Medulla oblongata (tissue), 1 donor: ENCODE results near the gene ENPP6.
A peak's percentile ranks its signal among the peaks of the same experiment; 100 is the strongest.

Source experiments
- DNase-seq: peaks from one replicate; pipeline ENCODE4 v3.0.0-alpha.2; 2015; ENCODE audit errors: extremely low spot score

The ENPP6 gene

DNA sequence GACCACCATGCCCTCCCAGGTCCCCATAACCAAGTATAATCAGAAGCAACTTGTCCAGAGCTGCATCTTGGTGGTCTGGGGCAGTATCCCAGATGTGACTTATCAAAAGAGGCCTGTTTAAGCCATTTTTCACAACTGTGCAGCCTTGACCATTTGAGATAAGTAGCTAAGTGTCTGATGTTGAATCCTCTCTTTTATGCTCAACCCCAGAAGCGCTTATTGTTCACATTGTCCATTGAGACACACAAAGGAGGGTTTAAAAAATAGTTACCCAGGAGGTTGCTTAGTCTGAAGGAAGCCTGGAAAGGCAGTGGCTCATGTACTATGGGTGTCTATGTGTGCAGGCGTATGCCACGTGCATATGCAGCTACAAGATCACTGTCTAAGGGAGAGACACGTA is 27.0 kb downstream of the ENPP6 start:
- peak; percentile 73 for DNase-seq

DNA sequence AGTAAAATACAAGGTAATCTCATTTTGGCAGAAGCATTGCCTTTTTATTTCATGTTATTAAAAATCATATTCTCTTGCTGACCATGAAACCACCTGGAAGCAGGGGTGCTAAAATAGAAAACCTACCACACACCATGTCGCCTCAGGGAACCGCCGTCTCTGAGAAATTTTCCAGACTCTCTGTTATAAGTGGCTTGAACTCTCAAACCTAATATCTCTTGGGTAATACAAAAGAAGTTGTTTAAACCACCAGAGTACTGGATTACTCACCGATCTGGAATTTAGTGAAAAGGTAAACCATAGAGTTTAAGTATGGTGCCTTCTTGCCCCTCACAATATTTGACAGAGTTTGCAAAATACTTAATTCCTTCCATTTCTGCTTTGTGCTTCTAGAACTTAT is 27.7 kb downstream of the ENPP6 start:
- DNase-seq, result no peak

DNA sequence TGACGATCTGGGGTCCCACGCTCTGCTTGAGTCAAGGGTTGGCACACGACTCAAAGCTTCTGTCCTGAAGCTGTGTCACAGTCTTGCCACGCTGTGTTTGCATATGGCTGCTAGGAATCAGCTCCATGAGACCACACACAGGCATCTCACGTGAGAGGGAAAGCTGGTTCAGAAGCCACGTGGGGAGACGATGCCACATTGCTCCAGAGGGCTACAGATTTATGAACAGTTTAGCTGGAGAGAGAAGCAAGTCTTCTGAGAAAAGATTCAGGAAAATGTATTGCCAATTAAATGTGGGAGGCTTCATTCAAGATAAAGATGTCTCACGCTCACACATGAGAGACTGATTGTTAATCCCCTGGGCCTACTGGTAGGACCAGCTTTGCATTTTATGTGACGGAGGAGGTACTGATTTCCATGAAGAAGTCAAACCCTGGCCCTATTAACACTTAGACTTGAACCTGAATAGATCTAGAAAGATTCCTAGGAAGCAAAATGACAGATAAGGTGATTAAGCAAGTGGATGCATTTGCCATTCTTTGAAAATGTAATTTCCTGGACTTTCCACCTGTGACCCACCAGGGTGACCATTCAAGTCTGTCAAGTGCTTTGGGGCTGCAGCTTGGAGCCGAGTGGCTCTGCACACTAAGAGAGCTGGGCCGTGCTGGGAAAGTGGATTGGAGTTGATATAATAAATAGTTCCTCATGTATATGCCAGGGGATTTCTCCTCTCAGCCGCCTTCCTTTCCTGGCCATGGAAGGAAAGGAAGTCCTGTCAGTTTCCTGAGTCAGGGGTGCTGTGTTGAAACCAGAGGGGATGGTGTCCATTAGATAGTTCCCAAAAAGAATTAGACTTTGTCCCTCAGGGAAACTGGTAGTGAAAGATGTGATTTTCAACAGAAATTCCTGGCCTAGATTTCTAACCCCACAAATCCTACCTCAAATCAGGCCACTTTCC is 29.0 kb downstream of the ENPP6 start:
- DNase-seq, result no peak

DNA sequence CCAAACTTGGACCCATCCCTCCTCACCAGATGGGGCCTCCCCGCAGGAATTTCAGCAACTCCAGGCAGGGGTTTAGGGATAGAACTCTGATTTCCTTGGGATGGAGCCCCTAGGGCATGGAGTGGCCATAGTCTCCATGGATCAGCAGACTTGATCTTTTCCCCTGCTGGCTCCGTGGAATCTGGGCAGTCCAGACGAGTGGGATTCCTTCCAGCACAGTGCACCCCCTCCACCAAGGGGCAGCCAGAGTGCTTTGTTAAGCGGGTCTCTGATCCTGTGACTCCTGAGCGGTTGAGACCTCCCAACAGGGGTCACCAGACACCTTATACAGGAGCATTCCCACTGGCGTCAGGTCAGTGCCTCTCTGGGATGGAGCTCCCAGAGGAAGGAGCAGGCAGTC is 40.4 kb downstream of the ENPP6 start:
- DNase-seq, result no peak

DNA sequence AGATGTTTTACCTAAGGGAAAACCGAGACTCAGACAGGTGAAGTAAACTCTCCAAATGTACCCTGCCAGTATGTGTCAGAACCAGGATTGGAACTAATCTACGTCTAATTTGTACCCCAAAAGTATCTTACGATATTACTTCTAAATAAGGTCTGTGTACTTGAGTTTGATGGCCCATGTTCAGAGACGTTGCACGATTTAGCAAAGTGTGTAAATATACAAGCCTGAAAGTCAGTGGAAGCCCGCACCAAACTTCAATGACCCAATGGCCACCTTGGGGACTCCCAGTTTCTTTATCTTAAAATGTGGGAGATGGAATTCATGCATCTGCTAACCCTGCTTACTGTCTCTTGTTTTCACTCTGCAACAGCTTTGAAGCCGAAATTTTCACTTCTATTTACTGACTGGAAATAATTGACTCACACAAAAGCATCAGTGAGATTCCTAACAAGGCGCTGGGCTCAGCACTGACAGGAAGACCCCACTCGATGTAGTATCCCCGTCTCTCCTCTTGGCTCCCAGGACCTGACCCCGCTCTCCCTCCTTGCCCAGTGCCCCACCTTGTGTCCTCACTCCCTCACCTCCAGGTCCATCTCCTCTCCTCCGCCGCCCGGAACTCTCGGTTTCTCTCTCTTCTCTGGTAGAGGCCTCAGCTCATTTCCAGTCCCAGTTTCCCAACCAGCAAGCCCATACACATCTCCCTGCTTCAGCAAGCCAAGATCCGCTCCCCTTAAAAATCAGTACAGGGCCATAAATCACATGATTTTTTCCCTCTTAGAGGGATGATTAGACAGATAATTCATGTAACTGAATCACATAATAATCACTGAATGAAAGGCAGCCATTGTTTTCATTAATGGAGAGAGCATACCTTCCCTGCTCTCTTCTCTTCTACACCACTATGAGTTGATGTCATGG is 42.8 kb downstream of the ENPP6 start:
- DNase-seq, result no peak

DNA sequence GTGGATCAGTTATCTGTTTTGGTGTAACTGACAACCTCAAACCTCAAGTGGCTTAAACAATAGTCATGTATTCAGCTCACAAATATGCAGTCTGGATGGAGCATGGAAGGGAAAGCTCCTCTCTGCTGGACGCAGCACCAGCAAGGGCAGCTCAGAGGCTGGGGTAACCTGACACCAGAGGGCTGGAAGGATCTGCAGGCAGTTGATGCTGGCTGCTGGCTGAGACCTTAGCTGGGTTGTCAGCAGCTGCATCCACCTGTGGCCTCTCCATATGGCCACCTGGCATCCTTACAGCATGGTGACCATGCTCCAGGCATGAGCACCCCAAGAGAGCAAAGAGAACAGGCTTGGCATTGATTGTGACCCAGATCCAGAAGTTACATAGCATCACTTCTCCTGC is 46.7 kb downstream of the ENPP6 start:
- no peak for DNase-seq

DNA sequence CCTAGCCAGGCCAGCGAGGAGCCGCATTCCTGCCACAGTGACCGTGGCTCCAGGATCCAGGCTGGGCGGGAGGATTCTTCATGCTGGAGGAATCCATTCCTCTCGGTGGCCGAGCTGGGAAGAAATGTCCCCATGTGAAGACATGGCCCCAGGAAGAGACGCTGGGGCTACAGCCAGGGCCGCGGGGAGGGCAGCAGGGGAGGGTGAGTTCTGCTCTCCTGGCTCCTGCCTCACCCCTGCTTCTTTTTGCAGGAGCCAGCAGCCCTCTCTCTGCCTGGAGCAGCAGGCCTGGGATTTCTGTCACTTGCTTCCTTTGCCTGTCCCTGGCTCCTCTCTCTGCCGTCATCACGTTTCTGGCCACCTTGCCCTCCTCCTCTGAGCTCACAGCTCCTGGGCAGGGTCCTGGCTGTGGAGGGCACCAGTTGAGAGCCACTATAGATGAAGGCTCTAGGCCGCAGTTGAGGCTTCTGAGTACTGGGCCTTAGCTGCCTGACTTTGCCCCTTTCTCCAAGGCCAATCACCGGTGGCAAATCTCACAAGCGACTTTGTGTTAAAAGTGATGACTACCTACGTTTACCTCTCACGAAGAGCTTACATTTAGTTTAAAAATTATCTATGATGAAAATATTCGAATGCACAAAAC is 48.3 kb downstream of the ENPP6 start:
- no peak for DNase-seq

DNA sequence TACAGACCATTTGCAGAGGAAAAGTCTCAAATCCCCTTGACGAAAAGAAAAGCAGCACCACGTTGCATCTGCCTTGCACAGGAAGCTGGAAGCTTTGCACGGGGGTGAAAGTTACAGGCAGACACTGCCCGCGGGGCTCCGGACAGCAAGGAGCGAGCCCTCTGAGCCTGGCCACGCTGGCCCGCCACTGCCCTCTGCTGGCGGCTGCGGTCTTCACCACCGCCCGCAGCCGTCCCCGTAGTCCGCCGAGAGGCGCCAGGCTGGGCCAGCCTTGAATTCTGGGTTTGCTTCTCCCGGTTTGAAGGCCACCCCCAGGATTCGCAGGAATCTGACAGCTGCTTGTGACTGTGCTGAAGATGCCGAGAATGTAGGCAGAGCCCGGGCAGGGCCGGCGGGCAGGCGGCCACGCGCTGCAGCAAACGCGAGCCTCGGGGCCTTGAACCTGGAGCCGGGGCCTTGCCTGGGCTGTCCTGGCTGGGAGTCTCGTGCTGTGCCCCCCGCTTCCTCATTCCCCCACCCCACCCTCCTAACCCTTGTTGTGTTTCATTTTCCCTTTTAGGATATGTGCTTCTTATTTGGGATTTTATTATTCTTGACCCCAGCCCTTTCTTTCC is 49.2 kb downstream of the ENPP6 start:
- peak; percentile 81 for DNase-seq

DNA sequence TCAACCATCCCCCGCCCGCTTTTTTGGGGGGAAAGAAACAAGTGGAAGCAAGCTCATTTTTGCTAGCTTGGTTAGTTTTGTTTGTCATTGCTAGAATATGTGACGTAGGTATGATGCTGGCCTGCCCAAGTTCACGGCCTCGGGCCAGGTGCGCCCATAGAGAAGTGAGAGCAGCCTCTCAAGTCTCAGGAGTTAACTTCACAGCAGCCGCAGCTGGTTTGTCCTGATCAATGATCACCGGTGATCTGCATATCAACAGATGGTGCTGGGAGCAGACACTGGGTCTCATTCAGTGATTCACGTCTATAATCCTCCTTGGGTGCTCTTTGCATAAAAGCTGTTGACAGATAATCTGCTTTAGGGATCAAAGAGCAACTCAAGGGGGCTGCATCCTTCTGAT is 50.1 kb downstream of the ENPP6 start:
- DNase-seq, result no peak

DNA sequence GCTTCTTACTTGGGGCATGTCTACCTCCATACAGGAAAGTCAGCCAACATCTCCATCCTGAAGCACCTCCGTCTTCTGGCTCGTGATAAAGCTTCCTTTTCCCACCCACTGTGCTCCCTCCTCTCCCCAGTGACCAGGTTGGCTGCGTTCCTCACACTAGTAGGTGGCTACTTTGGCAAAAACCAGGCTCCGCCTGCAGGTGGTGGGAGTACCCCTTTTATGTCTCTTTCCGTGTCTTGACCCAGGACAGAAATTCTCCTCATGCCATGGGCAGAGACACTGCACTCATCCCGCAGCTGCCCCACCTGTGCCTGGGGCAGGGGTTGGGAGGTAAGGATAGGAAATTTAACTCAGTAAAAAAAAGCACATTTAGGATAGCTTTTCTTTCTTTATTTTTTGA is 50.9 kb downstream of the ENPP6 start:
- DNase-seq, result no peak

DNA sequence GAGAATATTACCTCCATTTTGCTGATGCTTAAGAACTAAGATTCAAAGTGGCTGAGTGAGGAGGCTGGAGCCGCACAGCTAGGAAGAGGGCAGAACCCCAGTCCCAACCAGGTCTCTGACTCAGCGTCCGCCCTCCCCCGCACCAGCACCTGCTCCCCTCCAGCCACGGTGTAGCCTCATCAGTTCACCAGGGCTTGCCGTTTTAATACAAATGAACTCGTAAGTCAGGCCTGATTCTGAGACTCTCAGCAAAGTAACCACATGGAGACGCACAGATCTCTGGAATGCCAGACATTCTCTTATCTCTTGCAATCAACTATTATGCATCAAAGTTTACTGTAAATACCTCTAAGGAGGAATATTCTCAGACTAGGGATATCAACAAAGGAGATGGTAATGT is 52.4 kb downstream of the ENPP6 start:
- no peak for DNase-seq

DNA sequence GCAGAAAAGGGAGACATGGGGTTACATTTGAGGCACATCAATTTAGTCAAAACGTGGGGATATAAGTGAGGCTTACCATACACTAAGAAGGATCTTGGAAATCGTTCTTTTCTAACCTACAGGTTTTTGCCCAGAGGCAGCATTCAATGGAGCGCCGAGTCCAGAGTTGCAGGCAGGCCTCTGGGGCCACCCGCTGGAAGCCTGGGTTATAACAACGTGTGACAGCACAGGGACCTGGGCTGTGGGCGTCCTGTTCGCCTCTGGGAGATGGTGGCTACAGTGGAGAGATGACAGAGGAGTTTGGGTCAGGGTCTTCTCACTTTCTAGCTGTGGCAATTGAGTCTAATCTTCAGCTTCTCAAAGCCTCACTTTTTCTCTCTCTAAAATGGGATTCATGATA is 53.9 kb downstream of the ENPP6 start:
- DNase-seq, result peak; percentile 50

DNA sequence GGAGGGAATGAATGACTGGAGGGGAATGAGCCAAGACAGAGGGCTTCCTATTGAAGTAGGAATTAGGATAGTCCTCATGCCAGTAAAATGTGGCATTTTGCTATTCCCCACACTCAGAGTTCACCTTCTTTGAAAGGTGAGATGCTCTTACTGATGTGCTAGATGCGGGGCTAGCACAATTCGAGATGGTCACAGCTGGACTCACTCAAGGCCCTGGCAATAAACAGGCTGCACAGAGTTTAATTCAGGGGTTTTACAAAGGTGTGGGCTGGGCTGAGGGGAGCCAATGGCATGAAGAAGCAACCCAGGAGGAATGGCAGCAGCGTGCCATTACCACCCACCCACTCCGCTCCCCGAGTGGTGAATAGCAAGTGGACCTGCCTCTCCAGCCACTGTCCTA is 55.1 kb downstream of the ENPP6 start:
- DNase-seq, result no peak

DNA sequence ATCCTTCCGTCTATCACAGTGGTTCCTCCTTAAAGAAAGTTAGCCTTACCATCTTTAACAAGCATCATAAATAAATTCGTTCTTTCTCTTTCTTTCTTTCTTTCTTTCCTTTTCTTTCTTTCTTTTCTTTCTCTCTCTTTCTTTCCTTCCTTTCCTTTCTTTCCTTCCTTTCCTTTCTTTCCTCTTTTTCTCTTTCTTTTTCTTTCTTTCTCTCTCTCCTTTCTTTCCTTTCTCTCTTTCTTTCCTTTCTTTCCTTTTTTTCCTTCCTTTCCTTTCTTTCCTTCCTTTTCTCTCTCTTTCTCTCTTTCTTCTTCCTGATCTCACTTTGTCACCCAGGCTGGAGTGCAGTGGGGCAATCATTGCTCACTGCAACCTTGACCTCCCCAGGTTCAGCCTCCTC is 60.4 kb downstream of the ENPP6 start:
- DNase-seq, result no peak

DNA sequence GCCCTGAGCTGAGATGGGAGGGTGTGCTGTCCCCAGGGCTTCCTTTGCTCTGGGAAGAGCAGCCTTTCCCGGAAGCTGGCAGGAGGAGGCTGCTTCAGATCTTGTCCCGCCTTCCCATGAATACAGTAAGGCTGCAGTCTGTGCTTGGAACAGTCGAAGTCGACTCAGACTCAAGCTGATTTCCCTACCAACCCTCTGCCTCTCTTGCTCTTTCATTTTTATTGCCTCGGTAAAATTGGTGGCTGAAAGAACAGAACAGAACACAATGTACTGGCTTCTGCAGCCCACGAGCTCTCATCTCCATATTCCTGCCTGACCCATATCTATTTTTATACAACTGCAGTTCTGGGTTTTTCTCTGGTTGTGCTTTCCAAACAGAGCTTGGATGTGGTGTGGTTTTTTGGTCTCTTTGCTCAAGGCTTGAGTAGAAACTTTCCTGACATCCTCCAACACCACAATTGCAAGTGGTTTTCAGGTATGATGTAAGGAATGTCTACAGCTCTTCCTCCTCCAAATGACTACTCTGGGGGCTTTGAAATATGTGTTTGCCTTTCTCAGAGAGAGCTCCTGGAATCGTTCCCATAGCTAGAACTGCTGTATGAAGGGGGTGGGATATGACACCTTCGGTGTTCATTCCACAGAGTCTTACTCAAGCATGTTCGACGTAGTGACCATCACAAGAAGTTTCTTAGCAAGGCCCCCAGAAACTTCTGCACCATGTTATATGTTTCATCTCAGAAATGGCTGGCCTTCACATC is 61.3 kb downstream of the ENPP6 start:
- DNase-seq, result no peak

DNA sequence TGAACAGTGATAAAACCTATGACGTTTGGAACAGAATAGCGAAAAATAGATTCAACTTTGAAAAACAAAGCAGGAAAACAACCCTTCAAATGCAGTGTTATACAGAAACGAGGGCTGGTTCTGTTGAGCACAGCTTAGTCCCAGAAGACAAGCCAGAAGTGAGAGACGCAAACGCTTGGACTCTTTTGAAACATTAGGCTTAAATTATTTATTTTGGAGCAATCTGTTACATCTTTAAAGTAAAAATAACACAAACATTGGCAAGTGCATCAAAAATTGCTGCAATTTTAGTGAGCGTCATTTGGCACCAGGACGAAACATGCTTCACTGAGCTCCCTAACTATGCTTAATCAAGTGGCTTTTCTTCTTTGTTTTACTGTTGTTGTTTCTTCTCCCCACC is 63.5 kb downstream of the ENPP6 start:
- DNase-seq, result no peak

DNA sequence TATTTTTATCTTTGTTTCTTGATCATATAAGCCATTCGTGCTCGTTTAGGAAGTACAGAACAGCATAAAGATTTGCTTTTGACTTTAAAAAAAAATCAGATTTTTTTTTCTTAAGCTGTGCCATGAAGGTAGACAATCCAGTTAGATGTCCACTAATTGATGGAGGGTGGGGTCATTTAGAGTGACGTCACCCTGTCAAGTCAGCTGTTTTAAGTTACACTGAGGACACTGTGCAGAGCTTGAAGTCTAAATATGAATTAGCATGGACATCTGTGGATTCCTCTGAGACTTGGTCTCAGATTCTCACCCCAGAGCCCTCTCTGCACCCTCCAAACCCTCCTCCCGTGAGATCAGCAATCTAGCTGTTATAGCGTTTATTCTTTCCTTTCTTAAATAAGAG is 63.9 kb downstream of the ENPP6 start:
- no peak for DNase-seq

DNA sequence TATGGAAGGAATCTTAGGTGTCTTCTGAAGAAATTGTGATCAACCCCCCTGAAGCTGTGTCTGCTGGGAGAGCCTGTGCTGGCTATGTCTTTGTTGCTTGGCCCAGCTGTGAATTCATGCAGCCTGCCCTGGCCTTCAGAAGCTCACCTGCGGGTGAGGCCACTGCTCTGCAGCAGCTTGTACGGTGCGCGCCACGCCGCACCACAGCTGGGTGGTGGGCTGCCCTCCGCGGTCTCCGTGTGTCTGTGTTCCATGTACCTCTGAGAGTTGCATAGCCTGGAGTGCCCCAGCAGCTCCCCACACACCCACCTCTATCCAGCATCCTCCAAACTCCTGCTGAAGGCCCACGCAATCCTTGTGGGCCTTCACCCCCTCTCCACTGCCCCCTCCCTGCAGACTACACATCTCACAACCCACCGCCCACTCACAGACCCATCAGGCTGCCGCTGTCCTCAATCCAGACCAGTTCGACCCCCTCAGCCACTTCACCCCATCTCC is 65.6 kb downstream of the ENPP6 start:
- DNase-seq, result no peak

DNA sequence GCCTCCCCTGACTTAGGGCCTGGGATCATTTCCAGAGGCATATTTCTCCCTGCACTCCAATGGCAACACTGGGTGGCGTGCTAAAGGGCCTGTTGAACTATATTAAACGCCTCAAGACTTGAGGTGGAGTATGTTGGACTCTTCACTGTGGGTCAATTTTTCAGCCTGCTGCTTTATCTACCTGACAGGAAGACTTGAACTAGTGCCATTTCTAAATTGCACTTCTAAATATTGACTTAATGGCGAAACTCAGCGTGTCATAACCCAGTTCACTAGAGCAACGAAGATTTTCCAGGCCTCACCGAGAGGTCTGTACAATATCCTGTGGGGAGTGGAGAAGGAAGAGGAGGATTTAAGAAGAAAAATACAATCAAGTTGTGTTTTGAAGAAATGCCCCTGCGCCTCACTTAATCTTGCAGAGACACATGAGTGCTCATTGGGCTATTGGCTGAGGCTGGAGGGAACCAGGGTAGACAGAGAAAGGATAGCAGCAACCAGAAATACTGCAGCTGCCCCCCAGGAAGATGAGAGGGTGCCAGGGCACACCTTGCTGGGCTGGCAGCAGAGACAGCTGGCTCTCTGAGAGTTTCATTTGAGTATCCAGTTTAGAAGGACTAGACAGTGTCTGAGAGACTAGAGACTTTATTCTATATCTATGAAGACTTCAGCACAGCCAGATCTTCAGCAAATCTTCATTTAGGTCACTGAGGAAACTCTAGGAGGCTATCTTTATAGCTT is 67.4 kb downstream of the ENPP6 start:
- no peak for DNase-seq
